Measurements from ENCODE around the gene GRIP2.
A peak's percentile ranks its signal among the peaks of the same experiment; 100 is the strongest.

The GRIP2 gene

GRCh38 chr3:14505001-14505802 lies 34.9 kb downstream of the GRIP2 start:
- no peak for DNase-seq

DNA sequence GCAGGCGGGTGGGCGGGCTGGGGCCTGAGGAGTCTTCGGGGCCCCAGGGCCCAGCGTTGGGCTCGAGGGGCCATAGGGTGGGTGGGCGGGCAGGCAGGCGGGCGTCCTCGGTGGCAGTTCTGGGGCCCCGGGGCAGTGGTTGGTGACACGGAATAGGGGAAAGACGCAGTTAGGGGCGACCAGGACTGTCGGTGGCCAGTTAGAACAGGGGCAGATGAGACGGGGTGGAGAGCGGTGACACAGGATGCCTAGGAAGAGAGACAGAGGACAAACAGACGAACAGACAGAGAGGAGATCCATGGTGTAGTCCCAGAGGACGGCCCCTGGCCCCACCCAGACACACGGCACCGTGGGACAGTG lies 36.5 kb downstream of the GRIP2 start:
- DNase-seq, result no peak

DNA sequence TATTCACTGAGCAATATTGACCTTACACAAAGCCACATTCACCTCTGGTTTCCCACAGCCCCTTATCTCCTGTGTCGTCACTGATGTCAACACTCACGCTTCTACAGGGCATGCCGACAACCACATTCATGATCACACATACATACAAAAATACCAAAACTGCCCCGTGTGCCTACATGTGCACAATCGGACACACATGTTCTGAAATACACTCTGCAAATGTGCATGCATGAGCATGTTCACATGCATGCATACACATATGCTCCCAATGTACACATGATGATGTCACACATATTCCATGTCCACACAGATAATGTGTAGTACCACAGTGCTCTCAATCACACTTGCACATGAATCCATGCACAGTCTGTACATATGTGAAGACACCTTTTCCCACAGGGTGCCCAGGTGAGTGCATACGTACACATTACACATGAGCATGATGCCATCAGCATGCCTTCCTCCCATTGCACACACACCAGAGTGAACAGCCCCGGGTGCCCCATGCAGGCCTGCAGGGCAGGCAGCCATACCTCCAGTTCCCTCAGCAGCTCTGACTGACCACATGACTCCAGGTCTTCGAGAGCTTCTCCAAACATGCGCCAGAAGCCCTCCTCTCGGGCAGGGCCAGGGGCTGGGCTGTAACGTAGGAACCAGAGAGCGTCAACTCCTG lies 37.0 kb downstream of the GRIP2 start:
- DNase-seq, result no peak

GRCh38 chr3:14502472-14502871 lies 37.7 kb downstream of the GRIP2 start:
- no peak for DNase-seq

DNA sequence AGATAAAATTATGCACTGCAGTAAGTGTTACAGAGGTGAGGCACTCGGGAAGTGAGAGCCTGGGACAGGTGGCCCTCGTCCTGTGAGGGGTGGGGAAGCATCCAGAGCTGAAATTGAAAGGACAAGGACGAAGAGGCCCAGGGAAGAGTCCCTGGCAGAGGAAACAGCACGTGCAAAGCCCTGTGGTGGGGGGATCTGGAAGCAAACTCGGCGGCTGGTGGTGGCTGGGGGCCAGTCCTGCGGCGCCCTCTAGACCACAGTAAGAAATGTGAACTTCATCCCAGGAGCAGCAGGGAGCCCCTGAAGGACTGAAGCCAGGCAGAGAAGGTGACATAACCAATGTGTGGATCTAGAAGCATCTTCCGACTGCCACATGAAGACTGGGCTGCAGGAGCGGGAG lies 42.8 kb downstream of the GRIP2 start:
- no peak for DNase-seq

DNA sequence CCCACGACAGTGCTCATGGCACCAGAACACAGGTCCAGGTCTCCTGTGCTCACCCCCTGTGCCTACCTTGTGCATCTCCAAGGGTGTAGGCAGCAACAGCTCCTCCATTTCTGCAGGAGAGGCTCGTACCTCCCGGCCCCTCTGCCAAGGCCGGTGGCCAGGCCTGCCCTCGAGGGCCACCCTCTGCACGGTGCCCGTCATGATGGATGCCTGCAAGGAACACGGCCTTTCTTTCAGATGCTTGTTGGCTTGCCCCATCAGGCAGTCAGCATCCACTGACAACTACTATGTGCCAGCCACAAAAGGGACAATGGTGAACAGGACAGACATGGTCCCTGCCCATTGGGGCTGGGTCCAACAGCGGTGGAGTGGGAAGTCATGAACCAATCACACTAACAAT lies 43.8 kb downstream of the GRIP2 start:
- DNase-seq, result no peak

GRCh38 chr3:14494973-14495300 lies 45.2 kb downstream of the GRIP2 start:
- DNase-seq, result no peak

- DNase-seq, result no peak
Measured at GRCh38 chr3:14494279-14494972, 45.7 kb downstream of the GRIP2 start.

GRCh38 chr3:14492948-14493881 lies 46.9 kb downstream of the GRIP2 start:
- DNase-seq, result no peak

DNA sequence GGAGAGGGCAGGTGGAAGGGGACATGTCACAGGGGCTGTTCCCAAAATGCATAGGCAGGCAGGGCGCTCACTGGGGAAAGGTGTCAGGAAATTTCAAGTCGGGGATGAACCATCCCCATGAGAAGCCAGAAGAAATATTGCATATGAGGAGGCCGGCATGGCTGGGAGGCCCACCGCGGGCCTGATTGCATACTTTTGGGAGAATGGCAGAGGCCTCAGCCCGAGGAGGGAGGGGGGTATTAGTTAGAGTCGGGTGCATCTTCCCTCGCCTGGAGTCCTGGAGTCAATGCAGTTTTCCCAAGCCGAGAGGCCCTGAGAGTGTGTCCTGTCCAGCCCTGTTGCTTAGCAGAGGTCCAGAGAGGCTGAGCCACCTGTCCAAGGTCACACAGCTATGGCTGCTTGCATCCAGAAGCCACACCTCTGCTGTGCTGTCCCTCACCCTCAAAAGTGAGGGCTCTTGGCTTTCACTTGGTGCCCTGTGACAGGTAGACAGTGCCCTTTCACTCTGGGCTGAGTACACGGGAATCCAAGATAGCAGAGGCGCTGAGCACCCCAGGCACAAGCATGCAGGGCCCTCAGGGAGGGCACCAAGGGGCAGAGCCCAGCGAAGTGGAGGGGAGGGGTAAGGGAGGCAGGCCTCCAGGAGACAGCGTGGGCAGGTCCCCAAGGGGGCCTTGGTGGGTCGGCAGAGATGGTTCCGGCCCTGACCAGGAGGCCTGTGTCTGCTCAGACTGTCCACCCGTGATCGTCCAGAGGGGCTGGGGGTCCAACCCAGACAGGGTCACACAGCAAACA lies 48.5 kb downstream of the GRIP2 start:
- no peak for DNase-seq

DNA sequence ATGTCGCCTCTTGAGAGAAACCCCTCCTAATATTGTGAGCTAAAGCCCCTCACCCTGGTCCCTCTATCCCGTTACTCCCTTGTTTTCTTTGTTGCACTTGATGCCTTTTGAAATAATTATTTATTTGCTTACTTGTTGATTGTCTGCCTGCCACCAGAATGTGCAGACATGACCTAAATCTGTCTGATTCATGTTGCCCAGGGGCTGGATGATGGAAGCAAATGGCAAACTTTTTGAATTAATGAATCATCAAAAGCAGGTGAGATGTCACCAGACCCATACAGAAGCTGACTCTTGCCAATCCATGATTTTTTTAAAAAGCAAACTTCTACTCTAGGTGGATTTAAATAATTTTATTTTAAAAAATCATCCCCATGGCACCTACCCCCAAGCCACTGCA lies 49.3 kb downstream of the GRIP2 start:
- DNase-seq, result no peak

DNA sequence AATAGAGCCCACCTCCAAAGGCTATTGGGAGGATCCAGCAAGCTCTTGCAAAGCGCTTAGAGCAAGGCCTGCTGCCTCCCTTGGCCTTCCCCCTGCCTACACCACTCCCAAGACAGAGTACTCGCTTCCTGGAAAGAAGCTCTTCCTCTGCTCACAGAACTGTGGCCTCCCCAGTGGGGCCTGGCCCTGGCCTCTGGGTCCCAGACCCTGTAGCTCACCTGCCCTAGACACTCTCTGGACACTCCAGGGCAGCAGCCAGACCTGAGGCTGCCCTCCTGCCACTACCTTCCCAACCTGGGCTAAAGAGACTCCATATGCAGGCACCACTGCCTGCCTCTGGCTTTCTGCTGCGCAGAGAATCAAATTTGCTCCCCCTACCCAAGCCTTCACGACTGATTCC lies 49.9 kb downstream of the GRIP2 start:
- DNase-seq, result no peak

DNA sequence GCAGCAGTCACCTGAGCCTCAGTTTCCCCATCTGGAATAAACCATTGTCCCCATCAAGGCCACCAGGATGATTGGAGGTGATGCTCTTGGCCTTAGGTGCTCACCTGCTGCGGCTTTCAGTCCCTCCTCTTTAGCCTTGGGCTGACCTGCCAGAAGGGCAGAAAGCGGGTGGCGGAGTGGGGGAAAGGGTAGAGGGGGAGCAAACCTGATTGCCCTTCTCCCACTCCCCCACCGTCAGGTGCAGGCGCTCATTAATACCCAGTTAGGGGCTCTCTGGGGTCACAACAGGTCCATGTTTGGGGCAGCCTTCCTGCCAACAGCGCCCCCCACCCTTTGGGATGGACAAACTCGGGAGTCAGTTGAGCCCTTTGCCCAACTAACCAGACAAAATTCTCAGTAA lies 50.5 kb downstream of the GRIP2 start:
- DNase-seq, result no peak

GRCh38 chr3:14488286-14489041 lies 51.7 kb downstream of the GRIP2 start:
- DNase-seq, result no peak

GRCh38 chr3:14487821-14488220 lies 52.3 kb downstream of the GRIP2 start:
- DNase-seq, result no peak

DNA sequence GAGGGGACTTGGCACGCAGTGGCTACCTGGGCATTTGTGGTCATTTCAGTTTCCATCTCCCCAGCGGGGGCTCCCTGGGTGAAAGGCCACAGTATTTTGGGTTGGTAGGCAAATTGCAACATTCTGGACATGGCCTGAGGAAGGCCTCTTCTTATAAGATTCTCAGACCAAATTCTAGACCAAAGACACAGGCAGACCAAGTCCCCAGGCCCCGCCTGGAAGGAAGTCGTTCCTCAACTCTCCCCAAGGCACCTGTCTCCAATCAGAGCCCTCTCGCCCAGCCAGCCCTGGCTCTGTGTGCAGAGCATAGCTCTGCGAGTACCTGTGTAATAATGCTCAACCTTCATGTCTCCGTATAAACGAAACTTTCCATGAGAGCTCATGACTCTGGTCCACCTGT lies 53.1 kb downstream of the GRIP2 start:
- no peak for DNase-seq

- DNase-seq, result peak; percentile 6
Measured at GRCh38 chr3:14486460-14486859, 53.7 kb downstream of the GRIP2 start.

- DNase-seq, result no peak
Measured at GRCh38 chr3:14485981-14486380, 54.2 kb downstream of the GRIP2 start.

DNA sequence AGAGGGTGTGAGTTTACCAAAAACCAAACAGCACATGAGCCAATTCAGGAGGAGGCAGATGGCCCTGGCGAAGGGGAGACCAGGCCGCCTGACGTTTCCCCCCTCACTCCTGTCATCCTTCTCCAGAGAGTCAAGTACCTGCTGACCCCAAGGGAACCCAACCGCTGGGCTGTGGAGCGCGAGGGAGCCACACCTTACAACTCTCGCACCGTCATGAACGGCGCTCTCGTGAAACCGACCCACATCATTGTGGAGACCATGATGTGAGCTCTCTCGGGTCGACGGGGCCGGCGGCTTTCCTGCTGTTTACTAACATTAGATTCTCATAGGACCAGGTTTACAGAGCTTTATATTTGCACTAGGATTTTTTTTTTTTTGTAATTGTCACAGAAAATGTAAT lies 55.4 kb downstream of the GRIP2 start:
- no peak for DNase-seq

- DNase-seq, result no peak
Measured at GRCh38 chr3:14483286-14483685, 56.9 kb downstream of the GRIP2 start.

DNA sequence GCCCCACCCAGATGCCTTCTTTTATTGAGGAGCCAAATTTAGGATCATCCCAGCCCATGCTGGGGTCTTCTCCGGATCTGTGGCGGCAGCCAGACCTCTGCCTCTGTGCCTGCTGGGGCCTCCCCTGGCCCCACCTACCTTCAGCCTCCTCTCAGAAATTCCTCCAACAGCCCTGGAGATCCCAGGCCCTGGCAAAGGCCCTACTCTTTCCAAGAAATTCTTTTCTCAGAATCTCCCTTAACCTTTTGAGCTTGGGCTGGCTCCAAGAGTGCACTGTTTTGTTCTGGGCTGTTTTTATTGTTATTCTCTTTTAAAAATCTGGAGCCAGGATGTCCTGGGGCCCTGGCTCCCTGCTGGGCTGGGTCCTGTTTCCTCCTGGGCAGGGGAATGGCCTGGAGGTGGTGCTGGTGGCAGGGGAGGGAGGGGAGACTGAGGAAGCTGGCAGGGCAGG lies 57.8 kb downstream of the GRIP2 start:
- no peak for DNase-seq
